ENCODE data around the gene RASA2. TPM values are rescaled to one million over a fixed set of nuclear protein-coding genes. Genes with fewer than 3 reads are reported as not detected.

The RASA2 gene
- total RNA-seq, 4 donors from 2014 or later, result 9.1 to 12.8 (median 10.6) TPM

- intact Hi-C loops (cut with DNase I), result no loop called here
Observed at GRCh38 chr3:141553055-141553454, 66.2 kb downstream of the RASA2 start.

GRCh38 chr3:141556034-141556433 lies 69.2 kb downstream of the RASA2 start:
- Histone ChIP-seq H3K4me1 (peaks cover 0 to 11% (median under 1%) of the 10 kb centered on the region in 4 donors), H3K4me3 (no peak overlapping the region), H3K36me3 (peaks cover 3 to 41% (median 13%) of the 10 kb centered on the region in 4 donors), H3K27me3 (no peaks in the 10 kb centered on the region), H3K9me3 (no peaks in the 10 kb centered on the region), H3K27ac (replicated peaks in 1 of 4) (no peak overlapping the region)
- no peak for TF ChIP-seq POLR2A (IDR thresholded peaks at IDR 0.05; ENCODE audit: low read depth)
- no peak for TF ChIP-seq POLR2AphosphoS5 (IDR thresholded peaks at IDR 0.05)
- TF ChIP-seq EP300 (IDR thresholded peaks at IDR 0.05), result no peak
- no peak for TF ChIP-seq CTCF (IDR thresholded peaks at IDR 0.05)
- intact Hi-C loops (cut with DNase I), result no loop called here
- no peak for DNase-seq (ENCODE audit: extremely low spot score)
- 90% methylated on average over 1 of the region's 1 CpG for WGBS

More at GRCh38 chr3:141553055-141553454, 66.2 kb downstream of the RASA2 start:
- no peak for TF ChIP-seq CTCF (IDR thresholded peaks at IDR 0.05)
- TF ChIP-seq EP300 (IDR thresholded peaks at IDR 0.05), result no peak
- no peak for TF ChIP-seq POLR2AphosphoS5 (IDR thresholded peaks at IDR 0.05)
- TF ChIP-seq POLR2A (IDR thresholded peaks at IDR 0.05; ENCODE audit: low read depth), result no peak
- 76% methylated on average over 1 of the region's 1 CpG for WGBS
- Histone ChIP-seq H3K27ac (replicated peaks in 1 of 4) (no peak overlapping the region), H3K27me3 (no peaks in the 10 kb centered on the region), H3K4me3 (no peak overlapping the region), H3K36me3 (peaks cover 3 to 25% (median 11%) of the 10 kb centered on the region in 4 donors), H3K9me3 (no peaks in the 10 kb centered on the region), H3K4me1 (peaks cover 0 to 4% (median 0%) of the 10 kb centered on the region in 4 donors)
- no peak for DNase-seq (ENCODE audit: extremely low spot score)

- Histone ChIP-seq H3K4me1 (peaks cover 0 to 12% (median 2%) of the 10 kb centered on the region in 4 donors), H3K27me3 (no peaks in the 10 kb centered on the region), H3K4me3 (no peak overlapping the region), H3K27ac (replicated peaks in 1 of 4) (no peak overlapping the region), H3K36me3 (peaks cover 3 to 41% (median 13%) of the 10 kb centered on the region in 4 donors), H3K9me3 (no peaks in the 10 kb centered on the region)
- TF ChIP-seq POLR2AphosphoS5 (IDR thresholded peaks at IDR 0.05), result no peak
- TF ChIP-seq CTCF (IDR thresholded peaks at IDR 0.05), result no peak
- no peak for TF ChIP-seq POLR2A (IDR thresholded peaks at IDR 0.05; ENCODE audit: low read depth)
- TF ChIP-seq EP300 (IDR thresholded peaks at IDR 0.05), result no peak
- no peak for DNase-seq (ENCODE audit: extremely low spot score)
- WGBS, result 67% methylated on average over 4 of the region's 4 CpGs
- intact Hi-C loops (cut with DNase I), result no loop called here
Observed at GRCh38 chr3:141557961-141558706, 71.3 kb downstream of the RASA2 start.

- H3K4me1 ChIP-seq, result peaks cover 0 to 11% (median 2%) of the 10 kb centered on the region in 4 donors
- WGBS, result 76% methylated on average over 2 of the region's 2 CpGs
- intact Hi-C loops (cut with DNase I), result loop anchor here (2.0 to 10.0 kb wide), 3 partner anchors 101 to 259 kb away; no protein-coding TSS in a partner anchor
- no peaks in the 10 kb centered on the region for H3K9me3 ChIP-seq
- TF ChIP-seq POLR2AphosphoS5 (IDR thresholded peaks at IDR 0.05) (no peak), EP300 (IDR thresholded peaks at IDR 0.05) (no peak), POLR2A (IDR thresholded peaks at IDR 0.05; ENCODE audit: low read depth) (no peak), CTCF (IDR thresholded peaks at IDR 0.05) (peak; percentile 96 to 98 (median 98))
- no peak for DNase-seq (ENCODE audit: extremely low spot score)
- H3K27ac ChIP-seq (replicated peaks in 1 of 4), result no peak overlapping the region
- no peak overlapping the region for H3K4me3 ChIP-seq
- no peaks in the 10 kb centered on the region for H3K27me3 ChIP-seq
- H3K36me3 ChIP-seq, result peaks cover 3 to 31% (median 11%) of the 10 kb centered on the region in 4 donors
Observed at GRCh38 chr3:141561426-141562034, 74.7 kb downstream of the RASA2 start.
